ENCODE measurements around the gene NDUFA11. TPM values are rescaled to one million over a fixed set of nuclear protein-coding genes. Genes with fewer than 3 reads are reported as not detected.

The NDUFA11 gene
- total RNA-seq, 2 experiments from 2014 or later = 280 to 293 TPM

DNA sequence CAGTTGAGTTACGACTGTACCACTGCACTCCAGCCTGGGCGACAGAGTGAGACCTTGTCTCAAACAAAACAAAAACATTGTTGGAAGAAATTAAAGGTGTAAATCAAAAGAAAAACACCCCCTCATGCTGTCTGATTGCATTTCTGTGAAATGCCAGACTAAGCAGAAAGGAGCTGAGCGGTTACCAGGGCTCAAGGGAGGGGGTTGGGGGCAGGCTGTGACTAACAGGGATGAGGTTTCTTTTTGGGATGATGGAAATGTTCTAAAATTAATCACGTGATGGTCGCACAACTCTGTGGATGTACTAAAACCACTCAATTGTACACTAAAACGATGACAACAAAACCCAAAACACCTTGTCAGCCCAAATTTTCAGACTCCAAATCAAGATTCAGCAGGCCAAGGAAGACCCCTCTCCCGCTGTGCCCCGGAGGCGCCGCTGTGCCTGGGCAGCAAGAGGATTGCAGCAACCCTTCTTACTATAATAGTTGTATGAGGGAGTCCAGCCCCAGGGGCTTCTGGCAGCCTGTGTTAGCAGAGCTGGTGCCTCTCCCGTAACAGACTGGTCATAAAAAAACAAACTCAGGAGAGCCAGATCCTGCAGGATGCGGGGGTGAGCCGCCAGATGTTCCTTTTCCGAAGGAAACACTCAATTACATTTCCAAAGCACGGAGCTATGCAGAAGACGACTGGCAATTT lies 31.3 kb upstream of the NDUFA11 start:
- Histone ChIP-seq H3K36me3 (ENCODE audit: insufficient read depth, low read length) (peaks cover 85% of the 10 kb centered on the region), H4K20me1 (ENCODE audit: insufficient read depth, low read length) (no peaks in the 10 kb centered on the region)

DNA sequence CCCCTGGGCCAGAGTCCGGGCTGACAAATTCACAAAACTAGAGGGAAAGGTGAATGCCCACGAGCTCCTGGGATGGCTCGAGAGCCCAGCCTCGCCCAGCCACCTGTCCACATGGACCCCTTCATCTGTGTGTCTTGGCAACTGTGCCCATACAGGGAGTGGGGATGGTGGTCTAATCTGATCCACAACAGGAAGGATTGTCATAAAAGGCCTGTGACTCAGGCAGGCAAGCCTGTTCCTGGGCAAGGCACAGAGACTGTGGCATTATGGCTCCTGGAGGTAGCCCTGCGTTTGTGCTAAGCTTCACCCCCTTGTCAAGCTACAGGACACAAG lies 30.4 kb upstream of the NDUFA11 start:
- Histone ChIP-seq H3K27ac (ENCODE audit: low read depth, low read length, poor library complexity, severe bottlenecking) (no peak overlapping the region), H3K79me2 (ENCODE audit: insufficient read depth, low read depth, low read length) (no peaks in the 10 kb centered on the region), H3K4me3 (ENCODE audit: low read depth, low read length, poor library complexity, severe bottlenecking) (no peak overlapping the region), H3K4me1 (ENCODE audit: insufficient read depth, low read length, poor library complexity, severe bottlenecking) (no peaks in the 10 kb centered on the region), H2AFZ (ENCODE audit: low read length) (no peak overlapping the region), H4K20me1 (ENCODE audit: insufficient read depth, low read length) (no peaks in the 10 kb centered on the region), H3K9me2 (ENCODE audit: insufficient read depth, low read length) (no peaks in the 10 kb centered on the region), H3K9me3 (ENCODE audit: low read length) (no peaks in the 10 kb centered on the region), H3K36me3 (ENCODE audit: insufficient read depth, low read length) (peaks cover 85% of the 10 kb centered on the region), H3K4me2 (ENCODE audit: low read length) (no peak overlapping the region)
- intact Hi-C loops (cut with micrococcal nuclease; ENCODE audit: unreplicated experiment) = no loop called here
- TF ChIP-seq, protein P1, sequence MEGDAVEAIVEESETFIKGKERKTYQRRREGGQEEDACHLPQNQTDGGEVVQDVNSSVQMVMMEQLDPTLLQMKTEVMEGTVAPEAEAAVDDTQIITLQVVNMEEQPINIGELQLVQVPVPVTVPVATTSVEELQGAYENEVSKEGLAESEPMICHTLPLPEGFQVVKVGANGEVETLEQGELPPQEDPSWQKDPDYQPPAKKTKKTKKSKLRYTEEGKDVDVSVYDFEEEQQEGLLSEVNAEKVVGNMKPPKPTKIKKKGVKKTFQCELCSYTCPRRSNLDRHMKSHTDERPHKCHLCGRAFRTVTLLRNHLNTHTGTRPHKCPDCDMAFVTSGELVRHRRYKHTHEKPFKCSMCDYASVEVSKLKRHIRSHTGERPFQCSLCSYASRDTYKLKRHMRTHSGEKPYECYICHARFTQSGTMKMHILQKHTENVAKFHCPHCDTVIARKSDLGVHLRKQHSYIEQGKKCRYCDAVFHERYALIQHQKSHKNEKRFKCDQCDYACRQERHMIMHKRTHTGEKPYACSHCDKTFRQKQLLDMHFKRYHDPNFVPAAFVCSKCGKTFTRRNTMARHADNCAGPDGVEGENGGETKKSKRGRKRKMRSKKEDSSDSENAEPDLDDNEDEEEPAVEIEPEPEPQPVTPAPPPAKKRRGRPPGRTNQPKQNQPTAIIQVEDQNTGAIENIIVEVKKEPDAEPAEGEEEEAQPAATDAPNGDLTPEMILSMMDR (conservative IDR thresholded peaks at IDR 0.05; ENCODE audit: low read length) = no peak
- no peak for TF ChIP-seq EZH2phosphoT487 (IDR thresholded peaks at IDR 0.05; ENCODE audit: borderline replicate concordance, low read depth, low read length)
- POLR2A ChIA-PET = no interaction called here
- no TSS peak for BruUV-seq (replicated peaks)
- DNase-seq (ENCODE audit: low spot score) = no peak
- CTCF ChIA-PET (ENCODE audit: unreplicated experiment) = no interaction called here

More for the DNA sequence above, 31.3 kb upstream of the NDUFA11 start:
- DNase-seq (ENCODE audit: low spot score) = no peak
- intact Hi-C loops (cut with micrococcal nuclease; ENCODE audit: unreplicated experiment) = no loop called here
- Histone ChIP-seq H3K9me2 (ENCODE audit: insufficient read depth, low read length) (no peaks in the 10 kb centered on the region), H3K9me3 (ENCODE audit: low read length) (no peaks in the 10 kb centered on the region), H3K27ac (ENCODE audit: low read depth, low read length, poor library complexity, severe bottlenecking) (no peak overlapping the region), H3K4me1 (ENCODE audit: insufficient read depth, low read length, poor library complexity, severe bottlenecking) (no peaks in the 10 kb centered on the region), H2AFZ (ENCODE audit: low read length) (no peak overlapping the region), H3K4me2 (ENCODE audit: low read length) (no peak overlapping the region), H3K79me2 (ENCODE audit: insufficient read depth, low read depth, low read length) (no peaks in the 10 kb centered on the region), H3K4me3 (ENCODE audit: low read depth, low read length, poor library complexity, severe bottlenecking) (no peak overlapping the region)
- POLR2A ChIA-PET = interaction anchor here (2.0 kb wide), 1 partner anchor 31 kb away, joined by 5 read pairs; the partner anchor contains the start of gene NDUFA11
- no TSS peak for BruUV-seq (replicated peaks)
- no peak for TF ChIP-seq EZH2phosphoT487 (IDR thresholded peaks at IDR 0.05; ENCODE audit: borderline replicate concordance, low read depth, low read length)
- TF ChIP-seq, protein P1 (conservative IDR thresholded peaks at IDR 0.05; ENCODE audit: low read length) = no peak
- CTCF ChIA-PET (ENCODE audit: unreplicated experiment) = no interaction called here

DNA sequence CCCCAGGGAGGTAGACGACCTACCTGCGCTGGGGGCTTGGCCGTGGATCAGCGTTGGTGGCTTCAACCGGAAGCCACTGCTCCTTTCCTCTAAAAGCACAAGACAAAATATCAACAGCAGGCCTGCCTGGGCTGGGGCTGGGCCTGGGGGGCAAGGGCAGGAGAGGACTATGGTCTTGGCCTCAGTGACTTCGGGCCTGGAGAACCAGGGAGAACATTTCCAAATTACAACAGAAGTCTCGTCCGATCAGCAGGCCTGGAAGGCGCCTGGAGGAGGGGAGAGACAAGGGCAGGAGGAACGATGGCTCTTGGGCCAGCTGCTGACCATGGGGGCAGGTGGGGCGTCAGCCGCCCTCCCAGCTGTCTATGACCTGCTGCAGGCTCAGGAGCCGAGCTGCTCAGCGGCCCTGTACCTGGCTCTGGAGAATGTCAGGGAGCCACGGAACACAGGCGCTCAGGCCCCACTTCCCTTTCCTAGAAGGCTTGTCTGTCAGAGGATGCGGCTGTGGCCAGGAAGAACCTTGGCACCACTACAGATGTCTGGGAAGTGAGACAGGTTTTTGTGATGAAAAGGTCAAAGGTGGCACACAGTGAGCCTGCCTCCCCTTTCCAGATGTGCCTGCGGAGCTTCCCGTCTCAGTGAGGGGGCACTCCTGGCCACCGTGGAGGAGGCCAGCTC lies 29.9 kb upstream of the NDUFA11 start:
- ChIA-PET CTCF (ENCODE audit: unreplicated experiment) (no interaction called here), POLR2A (no interaction called here)
- Histone ChIP-seq H3K9me2 (ENCODE audit: insufficient read depth, low read length) (no peaks in the 10 kb centered on the region), H3K9me3 (ENCODE audit: low read length) (no peaks in the 10 kb centered on the region), H3K4me1 (ENCODE audit: insufficient read depth, low read length, poor library complexity, severe bottlenecking) (peaks cover under 1% of the 10 kb centered on the region), H3K36me3 (ENCODE audit: insufficient read depth, low read length) (peaks cover 89% of the 10 kb centered on the region), H3K79me2 (ENCODE audit: insufficient read depth, low read depth, low read length) (no peaks in the 10 kb centered on the region), H3K4me3 (ENCODE audit: low read depth, low read length, poor library complexity, severe bottlenecking) (no peak overlapping the region), H4K20me1 (ENCODE audit: insufficient read depth, low read length) (no peaks in the 10 kb centered on the region), H2AFZ (ENCODE audit: low read length) (no peak overlapping the region), H3K27ac (ENCODE audit: low read depth, low read length, poor library complexity, severe bottlenecking) (no peak overlapping the region), H3K4me2 (ENCODE audit: low read length) (no peak overlapping the region)
- intact Hi-C loops (cut with micrococcal nuclease; ENCODE audit: unreplicated experiment) = no loop called here
- BruUV-seq (replicated peaks) = no TSS peak
- no peak for TF ChIP-seq EZH2phosphoT487 (IDR thresholded peaks at IDR 0.05; ENCODE audit: borderline replicate concordance, low read depth, low read length)
- TF ChIP-seq, protein P1 (conservative IDR thresholded peaks at IDR 0.05; ENCODE audit: low read length) = no peak
- DNase-seq (ENCODE audit: low spot score) = no peak

Measured in OCI-LY7 (cell line).